HepG2 (cell line): Measurements from ENCODE around the gene PTMA. TPM values are rescaled to one million over a fixed set of nuclear protein-coding genes. Genes with fewer than 3 reads are reported as not detected.

ENCODE experiments used
- GATA4 ChIP-seq: sonication (generic); IDR thresholded peaks from 2 replicates; pipeline ENCODE4 v1.6.1; 2016; ENCODE audit warnings: antibody characterized with exemption, low read depth, borderline replicate concordance
- GTF3A ChIP-seq: sonication (generic); formaldehyde crosslinking; conservative IDR thresholded peaks from 2 replicates; pipeline ENCODE4 v1.4.0; 2020; ENCODE audit warnings: mild to moderate bottlenecking, missing genetic modification reagents
- HES4 ChIP-seq: sonication (generic); formaldehyde crosslinking; IDR thresholded peaks from 2 replicates; pipeline ENCODE4 v1.9.0; 2021; ENCODE audit warnings: mild to moderate bottlenecking, missing genetic modification reagents, borderline replicate concordance
- HMG20B ChIP-seq: conservative IDR thresholded peaks from 2 replicates; pipeline ENCODE4 v1.6.1; 2016; ENCODE audit warnings: missing genetic modification reagents, missing compliant biosample characterization
- ISL2 ChIP-seq: sonication (generic); formaldehyde crosslinking; IDR thresholded peaks from 2 replicates; pipeline ENCODE4 v1.5.0; 2020; ENCODE audit warnings: missing genetic modification reagents
- KAT8 ChIP-seq: IDR thresholded peaks from 2 replicates; pipeline ENCODE4 v1.6.1; 2016; ENCODE audit warnings: missing genetic modification reagents, missing compliant biosample characterization
- MEF2D ChIP-seq: sonication (generic); formaldehyde crosslinking; IDR thresholded peaks from 2 replicates; pipeline ENCODE4 v1.5.1; 2020; ENCODE audit warnings: mild to moderate bottlenecking, missing genetic modification reagents
- NONO ChIP-seq, 2 experiments: fragments of 450-650 bp in 1 of 2; sonication (generic) in 1 of 2; formaldehyde crosslinking in 1 of 2; IDR thresholded peaks in 1 of 2; conservative IDR thresholded peaks in 1 of 2; 2 replicates each; pipeline versions ENCODE4 v1.6.1 to v1.8.0; 2017 to 2022; ENCODE audit warnings: mild to moderate bottlenecking in 1 of 2, missing genetic modification reagents in 1 of 2, moderate library complexity in 1 of 2
- PITX1 ChIP-seq: sonication (generic); formaldehyde crosslinking; IDR thresholded peaks from 2 replicates; pipeline ENCODE4 v1.5.1; 2020; ENCODE audit warnings: mild to moderate bottlenecking, missing genetic modification reagents
- POLR2G ChIP-seq: fragments of 200-400 bp; formaldehyde crosslinking; IDR thresholded peaks from 2 replicates; pipeline ENCODE4 v1.6.1; 2018; ENCODE audit warnings: mild to moderate bottlenecking, low read depth, low read length, moderate library complexity
- ZNF33B ChIP-seq: sonication (generic); formaldehyde crosslinking; IDR thresholded peaks from 2 replicates; pipeline ENCODE4 v1.5.1; 2020; ENCODE audit warnings: mild to moderate bottlenecking, missing genetic modification reagents
- ZNF572 ChIP-seq: sonication (generic); formaldehyde crosslinking; IDR thresholded peaks from 2 replicates; pipeline ENCODE4 v1.5.1; 2020; ENCODE audit warnings: mild to moderate bottlenecking, missing genetic modification reagents
- ZNF644 ChIP-seq: IDR thresholded peaks from 2 replicates; pipeline ENCODE4 v1.6.1; 2016; ENCODE audit warnings: low read depth
- ZNF891 ChIP-seq: sonication (generic); formaldehyde crosslinking; IDR thresholded peaks from 2 replicates; pipeline ENCODE4 v1.5.0; 2020; ENCODE audit warnings: mild to moderate bottlenecking, missing genetic modification reagents
- polyA plus RNA-seq, 8 experiments: library from polyadenylated mRNA; depleted of rRNA in 3 of 8; stranded (reverse) in 7 of 8; unstranded in 1 of 8; fragments of >200 nt; fragmentation: Illumina TruSeq in 4 of 8; extraction: Trizol in 4 of 8; gene quantifications; 2 replicates each; pipeline versions ENCODE4 v1.2.1 to v1.2.3, GENCODE V29; 2011 to 2016; ENCODE audit warnings: low read depth in 4 of 8, missing spikeins in 1 of 8, mixed read lengths in 1 of 8; ENCODE audit not compliant: insufficient read depth in 1 of 8
- total RNA-seq, 5 experiments: library from RNA; depleted of rRNA; stranded (reverse); fragments of >200 nt; fragmentation: Illumina TruSeq; extraction: Trizol; gene quantifications; 2 replicates each; pipeline ENCODE4 v1.2.3, GENCODE V29; 2016; ENCODE audit warnings: low read depth in 1 of 5
- TF ChIP-seq, protein P1 (sequence below): sonication (generic); formaldehyde crosslinking; IDR thresholded peaks from 2 replicates; pipeline ENCODE4 v1.4.0; 2020; ENCODE audit warnings: missing genetic modification reagents
- TF ChIP-seq, protein P2 (sequence below): sonication (generic); formaldehyde crosslinking; IDR thresholded peaks from 2 replicates; pipeline ENCODE4 v1.8.1; 2023; ENCODE audit warnings: mild to moderate bottlenecking, moderate library complexity, missing genetic modification reagents
- TF ChIP-seq, protein P3 (sequence below): sonication (generic); formaldehyde crosslinking; IDR thresholded peaks from 2 replicates; pipeline ENCODE4 v1.4.0; 2020; ENCODE audit warnings: missing genetic modification reagents
- TF ChIP-seq, protein P4 (sequence below): IDR thresholded peaks from 2 replicates; pipeline ENCODE4 v1.6.1; 2016; ENCODE audit warnings: low read depth

Gene PTMA
- total and polyA plus RNA-seq, 2 of the 13 experiments (the other 11 are each of a cell fraction or from before 2014, with no cell fraction given): 190 to 1,086 TPM

DNA sequence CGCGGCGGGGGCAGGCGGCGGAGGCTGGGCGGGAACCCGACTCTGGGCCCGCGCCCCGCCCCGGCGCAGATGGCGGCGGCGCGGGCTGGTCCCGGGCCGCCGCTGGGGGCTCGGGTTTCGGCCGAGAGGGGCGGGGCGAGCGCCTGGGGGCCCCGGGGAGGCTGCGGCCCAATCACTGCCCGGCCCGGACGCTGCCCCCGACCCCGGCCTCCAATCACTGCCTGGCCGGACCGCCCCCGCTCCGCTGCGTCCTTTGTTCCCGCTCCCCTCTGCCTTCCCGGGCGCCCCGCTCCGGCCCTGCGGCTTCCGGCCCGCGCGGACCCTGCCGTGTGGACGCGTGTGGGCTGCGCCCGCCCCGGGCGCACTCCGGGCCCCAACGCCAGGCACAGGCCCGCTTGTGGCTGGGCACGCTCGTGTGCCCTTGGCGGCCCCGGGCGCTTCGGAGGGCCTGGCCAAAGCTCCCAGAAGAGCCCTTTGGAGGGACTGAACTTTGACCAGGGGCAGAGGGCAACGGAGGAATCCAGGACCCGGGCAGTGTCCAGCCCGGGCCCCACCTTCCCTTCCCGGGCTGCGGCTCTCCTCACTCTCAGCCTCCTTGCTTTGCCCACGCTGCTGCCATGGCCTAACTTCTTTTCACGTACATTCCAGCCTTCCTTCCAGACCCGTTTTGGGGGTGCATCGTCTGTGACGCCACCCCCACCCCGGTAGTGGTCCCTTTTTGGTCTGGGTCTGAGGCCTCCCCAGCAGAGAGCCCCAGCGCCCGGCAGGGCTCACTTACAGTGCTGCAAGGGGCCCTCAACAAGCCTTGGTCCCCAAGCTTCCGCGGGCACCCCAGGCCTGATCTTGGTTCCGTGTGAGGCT lies 27.1 kb upstream of the PTMA start (continued):
- TF ChIP-seq, protein P1, sequence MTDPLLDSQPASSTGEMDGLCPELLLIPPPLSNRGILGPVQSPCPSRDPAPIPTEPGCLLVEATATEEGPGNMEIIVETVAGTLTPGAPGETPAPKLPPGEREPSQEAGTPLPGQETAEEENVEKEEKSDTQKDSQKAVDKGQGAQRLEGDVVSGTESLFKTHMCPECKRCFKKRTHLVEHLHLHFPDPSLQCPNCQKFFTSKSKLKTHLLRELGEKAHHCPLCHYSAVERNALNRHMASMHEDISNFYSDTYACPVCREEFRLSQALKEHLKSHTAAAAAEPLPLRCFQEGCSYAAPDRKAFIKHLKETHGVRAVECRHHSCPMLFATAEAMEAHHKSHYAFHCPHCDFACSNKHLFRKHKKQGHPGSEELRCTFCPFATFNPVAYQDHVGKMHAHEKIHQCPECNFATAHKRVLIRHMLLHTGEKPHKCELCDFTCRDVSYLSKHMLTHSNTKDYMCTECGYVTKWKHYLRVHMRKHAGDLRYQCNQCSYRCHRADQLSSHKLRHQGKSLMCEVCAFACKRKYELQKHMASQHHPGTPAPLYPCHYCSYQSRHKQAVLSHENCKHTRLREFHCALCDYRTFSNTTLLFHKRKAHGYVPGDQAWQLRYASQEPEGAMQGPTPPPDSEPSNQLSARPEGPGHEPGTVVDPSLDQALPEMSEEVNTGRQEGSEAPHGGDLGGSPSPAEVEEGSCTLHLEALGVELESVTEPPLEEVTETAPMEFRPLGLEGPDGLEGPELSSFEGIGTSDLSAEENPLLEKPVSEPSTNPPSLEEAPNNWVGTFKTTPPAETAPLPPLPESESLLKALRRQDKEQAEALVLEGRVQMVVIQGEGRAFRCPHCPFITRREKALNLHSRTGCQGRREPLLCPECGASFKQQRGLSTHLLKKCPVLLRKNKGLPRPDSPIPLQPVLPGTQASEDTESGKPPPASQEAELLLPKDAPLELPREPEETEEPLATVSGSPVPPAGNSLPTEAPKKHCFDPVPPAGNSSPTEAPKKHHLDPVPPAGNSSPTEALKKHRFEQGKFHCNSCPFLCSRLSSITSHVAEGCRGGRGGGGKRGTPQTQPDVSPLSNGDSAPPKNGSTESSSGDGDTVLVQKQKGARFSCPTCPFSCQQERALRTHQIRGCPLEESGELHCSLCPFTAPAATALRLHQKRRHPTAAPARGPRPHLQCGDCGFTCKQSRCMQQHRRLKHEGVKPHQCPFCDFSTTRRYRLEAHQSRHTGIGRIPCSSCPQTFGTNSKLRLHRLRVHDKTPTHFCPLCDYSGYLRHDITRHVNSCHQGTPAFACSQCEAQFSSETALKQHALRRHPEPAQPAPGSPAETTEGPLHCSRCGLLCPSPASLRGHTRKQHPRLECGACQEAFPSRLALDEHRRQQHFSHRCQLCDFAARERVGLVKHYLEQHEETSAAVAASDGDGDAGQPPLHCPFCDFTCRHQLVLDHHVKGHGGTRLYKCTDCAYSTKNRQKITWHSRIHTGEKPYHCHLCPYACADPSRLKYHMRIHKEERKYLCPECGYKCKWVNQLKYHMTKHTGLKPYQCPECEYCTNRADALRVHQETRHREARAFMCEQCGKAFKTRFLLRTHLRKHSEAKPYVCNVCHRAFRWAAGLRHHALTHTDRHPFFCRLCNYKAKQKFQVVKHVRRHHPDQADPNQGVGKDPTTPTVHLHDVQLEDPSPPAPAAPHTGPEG (CRISPR knock-in tag): peak; percentile 84
- TF ChIP-seq PITX1 (CRISPR knock-in tag): no peak
- TF ChIP-seq ZNF891 (CRISPR knock-in tag): no peak
- peak; percentile 11; the same call in 1 of the 2 replicates for TF ChIP-seq KAT8 (CRISPR knock-in tag)
- TF ChIP-seq GTF3A: no peak
- TF ChIP-seq ZNF572: peak; percentile 43; the same call in 1 of the 2 replicates
- TF ChIP-seq ZNF33B: peak; percentile 33; the same call in 1 of the 2 replicates
- TF ChIP-seq, protein P2, sequence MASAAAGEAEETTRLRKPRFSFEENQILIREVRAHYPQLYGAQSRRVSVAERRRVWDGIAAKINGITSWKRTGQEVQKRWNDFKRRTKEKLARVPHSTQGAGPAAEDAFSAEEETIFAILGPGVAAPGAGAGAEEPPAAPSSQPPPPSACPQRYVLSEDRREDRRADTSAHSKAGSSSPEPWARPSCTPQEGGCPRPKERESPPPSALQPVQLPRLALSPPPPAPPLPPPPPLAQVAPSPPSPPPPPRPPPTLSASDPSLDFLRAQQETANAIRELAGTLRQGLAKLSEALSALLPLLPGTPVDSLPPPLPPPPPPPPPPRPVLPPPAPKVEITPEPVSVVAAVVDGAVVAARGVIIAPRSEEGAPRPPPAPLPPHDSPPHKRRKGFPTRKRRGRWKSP (CRISPR knock-in tag): peak; percentile 76; the same call in 1 of the 2 replicates
- TF ChIP-seq ISL2: no peak
- 0 out of 2 replicates have a peak, but pooled peaks have one; percentile 8 for TF ChIP-seq GATA4
- no peak for TF ChIP-seq ZNF644 (CRISPR knock-in tag)
- 0 out of 2 replicates have a peak, but pooled peaks have one; percentile 11 for TF ChIP-seq MEF2D (CRISPR knock-in tag)
- TF ChIP-seq, protein P3, sequence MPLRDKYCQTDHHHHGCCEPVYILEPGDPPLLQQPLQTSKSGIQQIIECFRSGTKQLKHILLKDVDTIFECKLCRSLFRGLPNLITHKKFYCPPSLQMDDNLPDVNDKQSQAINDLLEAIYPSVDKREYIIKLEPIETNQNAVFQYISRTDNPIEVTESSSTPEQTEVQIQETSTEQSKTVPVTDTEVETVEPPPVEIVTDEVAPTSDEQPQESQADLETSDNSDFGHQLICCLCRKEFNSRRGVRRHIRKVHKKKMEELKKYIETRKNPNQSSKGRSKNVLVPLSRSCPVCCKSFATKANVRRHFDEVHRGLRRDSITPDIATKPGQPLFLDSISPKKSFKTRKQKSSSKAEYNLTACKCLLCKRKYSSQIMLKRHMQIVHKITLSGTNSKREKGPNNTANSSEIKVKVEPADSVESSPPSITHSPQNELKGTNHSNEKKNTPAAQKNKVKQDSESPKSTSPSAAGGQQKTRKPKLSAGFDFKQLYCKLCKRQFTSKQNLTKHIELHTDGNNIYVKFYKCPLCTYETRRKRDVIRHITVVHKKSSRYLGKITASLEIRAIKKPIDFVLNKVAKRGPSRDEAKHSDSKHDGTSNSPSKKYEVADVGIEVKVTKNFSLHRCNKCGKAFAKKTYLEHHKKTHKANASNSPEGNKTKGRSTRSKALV (CRISPR knock-in tag): no peak; the same call in 1 of the 2 replicates
- peak; percentile 79 for TF ChIP-seq HES4 (CRISPR knock-in tag)
- peak; percentile 35; the same call in 1 of the 2 replicates for TF ChIP-seq HMG20B (CRISPR knock-in tag)
- peak; percentile 94 for TF ChIP-seq POLR2G
- TF ChIP-seq, protein P4, sequence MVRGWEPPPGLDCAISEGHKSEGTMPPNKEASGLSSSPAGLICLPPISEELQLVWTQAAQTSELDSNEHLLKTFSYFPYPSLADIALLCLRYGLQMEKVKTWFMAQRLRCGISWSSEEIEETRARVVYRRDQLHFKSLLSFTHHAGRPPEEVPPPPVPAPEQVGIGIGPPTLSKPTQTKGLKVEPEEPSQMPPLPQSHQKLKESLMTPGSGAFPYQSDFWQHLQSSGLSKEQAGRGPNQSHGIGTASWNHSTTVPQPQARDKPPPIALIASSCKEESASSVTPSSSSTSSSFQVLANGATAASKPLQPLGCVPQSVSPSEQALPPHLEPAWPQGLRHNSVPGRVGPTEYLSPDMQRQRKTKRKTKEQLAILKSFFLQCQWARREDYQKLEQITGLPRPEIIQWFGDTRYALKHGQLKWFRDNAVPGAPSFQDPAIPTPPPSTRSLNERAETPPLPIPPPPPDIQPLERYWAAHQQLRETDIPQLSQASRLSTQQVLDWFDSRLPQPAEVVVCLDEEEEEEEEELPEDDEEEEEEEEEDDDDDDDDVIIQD: no peak
- no peak for TF ChIP-seq NONO (IDR thresholded peaks at IDR 0.05)
- peak; percentile 64 for TF ChIP-seq NONO (CRISPR knock-in tag; conservative IDR thresholded peaks at IDR 0.05)
